Measurements from ENCODE around the gene SDF2. TPM values are rescaled to one million over a fixed set of nuclear protein-coding genes. Genes with fewer than 3 reads are reported as not detected.

The SDF2 gene
- total and polyA plus RNA-seq, 8 donors, result 57.3 to 74.6 (median 69.0) TPM

- peak in 2 of 4 donors; percentile 67 to 83 for DNase-seq
- Histone ChIP-seq H3K4me1 (peaks cover 29 to 46% of the 10 kb centered on the region in 2 donors), H3K9me3 (no peaks in the 10 kb centered on the region), H3K27me3 (no peaks in the 10 kb centered on the region), H3K27ac (peak overlapping the region; percentile 92), H3K4me3 (peak overlapping the region; percentile 86 to 97), H3K36me3 (peaks cover 3 to 58% of the 10 kb centered on the region in 2 donors)
- TF ChIP-seq CTCF (IDR thresholded peaks at IDR 0.05), result peak; percentile 15 to 71
- peak; percentile 17 for ATAC-seq
- intact Hi-C loops (cut with DNase I), result no loop called here
Observed at GRCh38 chr17:28643983-28644786, 17.5 kb downstream of the SDF2 start.

GRCh38 chr17:28641579-28641978, 20.1 kb downstream of the SDF2 start:
- intact Hi-C loops (cut with DNase I), result no loop called here

GRCh38 chr17:28635506-28635905, 26.2 kb downstream of the SDF2 start:
- Histone ChIP-seq H3K36me3 (peaks cover 8 to 100% of the 10 kb centered on the region in 2 donors), H3K4me1 (no peaks in the 10 kb centered on the region), H3K27ac (no peak overlapping the region), H3K27me3 (no peaks in the 10 kb centered on the region), H3K9me3 (no peaks in the 10 kb centered on the region), H3K4me3 (no peak overlapping the region)
- DNase-seq (no peak), ATAC-seq (no peak)
- no peak for TF ChIP-seq CTCF (IDR thresholded peaks at IDR 0.05)
- intact Hi-C loops (cut with DNase I), result no loop called here

More at GRCh38 chr17:28641579-28641978, 20.1 kb downstream of the SDF2 start:
- no peak for TF ChIP-seq CTCF (IDR thresholded peaks at IDR 0.05)
- peaks cover 10 to 70% of the 10 kb centered on the region in 2 donors for H3K36me3 ChIP-seq
- peaks cover 23 to 37% of the 10 kb centered on the region in 2 donors for H3K4me1 ChIP-seq
- no peak for DNase-seq
- no peaks in the 10 kb centered on the region for H3K27me3 ChIP-seq
- H3K4me3 ChIP-seq, result no peak overlapping the region
- ATAC-seq, result no peak
- no peak overlapping the region for H3K27ac ChIP-seq
- no peaks in the 10 kb centered on the region for H3K9me3 ChIP-seq

- H3K36me3 ChIP-seq, result peaks cover 8 to 100% of the 10 kb centered on the region in 2 donors
- H3K27me3 ChIP-seq, result no peaks in the 10 kb centered on the region
- H3K4me3 ChIP-seq, result no peak overlapping the region
- DNase-seq (no peak), ATAC-seq (no peak)
- no peak overlapping the region for H3K27ac ChIP-seq
- no peak for TF ChIP-seq CTCF (IDR thresholded peaks at IDR 0.05)
- intact Hi-C loops (cut with DNase I), result no loop called here
- no peaks in the 10 kb centered on the region for H3K9me3 ChIP-seq
- H3K4me1 ChIP-seq, result no peaks in the 10 kb centered on the region
Observed at GRCh38 chr17:28634206-28634865, 27.4 kb downstream of the SDF2 start.

- TF ChIP-seq CTCF (IDR thresholded peaks at IDR 0.05), result no peak
- intact Hi-C loops (cut with DNase I), result no loop called here
- H3K27ac ChIP-seq, result no peak overlapping the region
- no peak overlapping the region for H3K4me3 ChIP-seq
- H3K9me3 ChIP-seq, result no peaks in the 10 kb centered on the region
- DNase-seq, result no peak
- H3K27me3 ChIP-seq, result no peaks in the 10 kb centered on the region
- H3K4me1 ChIP-seq, result no peaks in the 10 kb centered on the region
- H3K36me3 ChIP-seq, result peaks cover 0 to 100% of the 10 kb centered on the region in 2 donors
- ATAC-seq, result no peak
Observed at GRCh38 chr17:28626818-28627217, 34.9 kb downstream of the SDF2 start.

Measured in left lung (tissue), 10 donors.